SK-N-MC (cell line): ENCODE results near the gene VOPP1.

Experiments
- EZH2 ChIP-seq: fragments of 200-600 bp; sonication (generic); IDR thresholded peaks from one replicate; pipeline ENCODE4 v1.6.1; 2017; ENCODE audit warnings: antibody characterized with exemption
- POLR2AphosphoS5 ChIP-seq: IDR thresholded peaks from 2 replicates; pipeline ENCODE4 v1.6.1; 2012; ENCODE audit warnings: mild to moderate bottlenecking, low read depth, low read length, borderline replicate concordance

DNA sequence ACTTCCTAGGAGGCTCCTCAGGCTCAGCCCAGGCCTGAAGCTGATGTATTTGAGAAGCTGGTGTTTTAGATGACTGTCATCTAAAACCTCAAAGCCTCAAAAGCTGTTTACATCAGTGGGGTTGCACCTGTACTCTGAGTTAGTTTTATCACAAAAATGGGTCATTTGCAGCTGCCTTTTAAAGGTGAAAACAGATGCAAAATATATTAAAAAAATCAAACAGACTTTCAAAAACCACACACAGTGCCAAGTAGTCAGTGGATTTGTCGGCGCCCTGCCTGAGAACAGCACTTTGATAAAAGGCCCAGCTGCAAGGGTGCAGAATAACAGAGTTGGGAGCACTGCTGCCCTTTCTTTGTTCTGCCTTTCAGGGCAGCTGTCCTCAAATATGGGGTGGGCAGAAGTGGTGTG, 103.0 kb downstream of the VOPP1 start:
- TF ChIP-seq POLR2AphosphoS5 (no peak), EZH2 (no peak)
